Left lung (tissue), 10 donors: Measurements from ENCODE around the gene NUB1. TPM values are rescaled to one million over a fixed set of nuclear protein-coding genes. Genes with fewer than 3 reads are reported as not detected.

Source experiments
- ATAC-seq: fragments of 200-7000 bp; cut with Tn5 transposase; one replicate; pipeline ENCODE4 v1.9.1; 2020; ENCODE audit warnings: moderate library complexity
- DNase-seq, 4 donors: peaks; one replicate each; pipeline ENCODE4 v3.0.0-alpha.2; 2013 to 2020
- H3K27ac ChIP-seq, 2 donors: fragments of 200-600 bp; sonication (generic) in 1 of 2; one replicate each; pipeline versions ENCODE4 v1.5.0 to v1.8.0; 2020 to 2021
- H3K27me3 ChIP-seq, 2 donors: fragments of 200-600 bp; sonication (generic) in 1 of 2; one replicate each; pipeline versions ENCODE4 v1.5.0 to v1.8.0; 2020 to 2021
- H3K36me3 ChIP-seq, 2 donors: fragments of 200-600 bp; sonication (generic) in 1 of 2; one replicate each; pipeline versions ENCODE4 v1.5.0 to v1.8.0; 2020 to 2021
- H3K4me1 ChIP-seq, 2 donors: fragments of 200-600 bp; one replicate each; pipeline ENCODE4 v1.8.0; 2021
- H3K4me3 ChIP-seq, 2 donors: fragments of 200-600 bp; sonication (generic) in 1 of 2; one replicate each; pipeline versions ENCODE4 v1.5.0 to v1.8.0; 2020 to 2021; ENCODE audit warnings: mild to moderate bottlenecking in 1 of 2
- H3K9me3 ChIP-seq, 2 donors: fragments of 200-600 bp; sonication (generic) in 1 of 2; one replicate each; pipeline versions ENCODE4 v1.5.0 to v1.8.0; 2020 to 2021
- intact Hi-C, 2 donors: fragments of 100-400 bp; cut with DNase I; formaldehyde crosslinking; loops; one replicate each; pipeline versions ENCODE4 v1.11.2 to v1.14.2; 2022
- polyA plus RNA-seq, 6 donors: library from polyadenylated mRNA; unstranded; fragments of 120-200 nt; gene quantifications; one replicate each; pipeline ENCODE4 v1.2.1, GENCODE V29; 2013; ENCODE audit not compliant: insufficient read length in 6 of 6
- total RNA-seq, 2 donors: library from RNA; stranded (reverse); fragmentation: NEBNext Ultra II Directional; extraction: Animal tissue kit (Norgen Biotek cat#: 25700); gene quantifications; one replicate each; pipeline ENCODE4 v1.2.1, GENCODE V29; 2021
- TF ChIP-seq, protein P1 (sequence below), 2 donors: fragments of 200-600 bp; sonication (generic) in 1 of 2; IDR thresholded peaks; one replicate each; pipeline versions ENCODE4 v1.5.0 to v1.8.0; 2021; ENCODE audit warnings: antibody characterized with exemption in 2 of 2
- donor health status: DM: no; HTN: yes; CAD: no.
- donor health status: DM: no; HTN: no; CAD: no.

The NUB1 gene
- total and polyA plus RNA-seq, 8 donors = 40.9 to 81.8 (median 72.0) TPM

GRCh38 chr7:151420144-151420543, 78.5 kb downstream of the NUB1 start:
- Histone ChIP-seq H3K9me3 (peaks cover 0 to 20% of the 10 kb centered on the region in 2 donors), H3K27me3 (no peaks in the 10 kb centered on the region), H3K27ac (no peak overlapping the region), H3K4me1 (peaks cover 0 to 13% of the 10 kb centered on the region in 2 donors), H3K36me3 (no peaks in the 10 kb centered on the region), H3K4me3 (no peak overlapping the region)
- intact Hi-C loops = no loop called here
- TF ChIP-seq, protein P1, sequence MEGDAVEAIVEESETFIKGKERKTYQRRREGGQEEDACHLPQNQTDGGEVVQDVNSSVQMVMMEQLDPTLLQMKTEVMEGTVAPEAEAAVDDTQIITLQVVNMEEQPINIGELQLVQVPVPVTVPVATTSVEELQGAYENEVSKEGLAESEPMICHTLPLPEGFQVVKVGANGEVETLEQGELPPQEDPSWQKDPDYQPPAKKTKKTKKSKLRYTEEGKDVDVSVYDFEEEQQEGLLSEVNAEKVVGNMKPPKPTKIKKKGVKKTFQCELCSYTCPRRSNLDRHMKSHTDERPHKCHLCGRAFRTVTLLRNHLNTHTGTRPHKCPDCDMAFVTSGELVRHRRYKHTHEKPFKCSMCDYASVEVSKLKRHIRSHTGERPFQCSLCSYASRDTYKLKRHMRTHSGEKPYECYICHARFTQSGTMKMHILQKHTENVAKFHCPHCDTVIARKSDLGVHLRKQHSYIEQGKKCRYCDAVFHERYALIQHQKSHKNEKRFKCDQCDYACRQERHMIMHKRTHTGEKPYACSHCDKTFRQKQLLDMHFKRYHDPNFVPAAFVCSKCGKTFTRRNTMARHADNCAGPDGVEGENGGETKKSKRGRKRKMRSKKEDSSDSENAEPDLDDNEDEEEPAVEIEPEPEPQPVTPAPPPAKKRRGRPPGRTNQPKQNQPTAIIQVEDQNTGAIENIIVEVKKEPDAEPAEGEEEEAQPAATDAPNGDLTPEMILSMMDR (IDR thresholded peaks at IDR 0.05) = no peak
- ATAC-seq = no peak
- peak in 1 of 4 donors; percentile 7 for DNase-seq

DNA sequence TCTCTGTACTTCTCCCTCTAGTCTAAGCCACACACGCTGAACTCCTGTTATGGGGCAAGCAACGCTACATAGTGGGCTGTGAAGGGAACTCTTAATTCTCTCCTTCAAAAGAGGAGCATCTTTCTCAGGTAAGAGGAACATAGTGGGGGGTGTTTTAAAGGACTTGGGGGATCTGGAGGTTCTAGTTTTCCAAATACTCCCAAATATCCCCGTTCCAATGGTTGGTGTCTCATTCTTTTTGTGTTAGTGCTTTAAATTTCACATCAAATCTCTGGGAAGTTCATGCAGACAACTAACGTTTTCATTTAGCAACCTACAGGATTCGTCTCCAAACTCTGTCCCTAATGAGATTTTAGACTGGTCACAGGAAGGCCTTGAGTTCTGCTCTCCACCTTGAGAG, 80.6 kb downstream of the NUB1 start:
- no peak for ATAC-seq
- H3K36me3 ChIP-seq = no peaks in the 10 kb centered on the region
- no peak overlapping the region for H3K4me3 ChIP-seq
- intact Hi-C loops = no loop called here
- peaks cover 2 to 11% of the 10 kb centered on the region in 2 donors for H3K4me1 ChIP-seq
- TF ChIP-seq, protein P1 (IDR thresholded peaks at IDR 0.05) = no peak
- H3K9me3 ChIP-seq = peaks cover 0 to 20% of the 10 kb centered on the region in 2 donors
- H3K27ac ChIP-seq = no peak overlapping the region
- no peak for DNase-seq
- H3K27me3 ChIP-seq = peaks cover 0 to 5% of the 10 kb centered on the region in 2 donors

DNA sequence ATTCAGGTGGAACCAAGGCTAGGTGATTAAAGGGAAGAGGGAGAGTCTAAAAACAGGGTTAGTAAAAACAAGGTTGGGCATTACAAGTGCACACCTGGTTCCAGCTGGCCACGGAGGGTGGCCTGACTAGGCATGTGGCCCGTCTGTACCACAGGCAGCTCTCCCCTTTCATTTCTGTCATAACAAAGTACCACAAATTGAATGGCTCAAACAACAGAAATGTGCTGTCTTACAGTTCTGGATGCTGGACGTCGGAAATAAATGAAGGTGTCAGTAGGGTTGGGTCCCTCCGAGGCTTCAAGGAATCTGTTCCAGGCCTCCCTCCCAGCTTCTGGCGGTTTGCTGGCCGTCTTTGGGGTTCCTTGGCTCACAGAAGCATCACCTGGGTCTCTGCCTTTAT, 81.6 kb downstream of the NUB1 start:
- H3K27ac ChIP-seq = no peak overlapping the region
- no peak overlapping the region for H3K4me3 ChIP-seq
- H3K27me3 ChIP-seq = peaks cover 0 to 11% of the 10 kb centered on the region in 2 donors
- intact Hi-C loops = no loop called here
- DNase-seq (no peak), ATAC-seq (no peak)
- H3K9me3 ChIP-seq = peaks cover 0 to 20% of the 10 kb centered on the region in 2 donors
- peaks cover 12 to 17% of the 10 kb centered on the region in 2 donors for H3K4me1 ChIP-seq
- H3K36me3 ChIP-seq = no peaks in the 10 kb centered on the region
- TF ChIP-seq, protein P1 (IDR thresholded peaks at IDR 0.05) = no peak

DNA sequence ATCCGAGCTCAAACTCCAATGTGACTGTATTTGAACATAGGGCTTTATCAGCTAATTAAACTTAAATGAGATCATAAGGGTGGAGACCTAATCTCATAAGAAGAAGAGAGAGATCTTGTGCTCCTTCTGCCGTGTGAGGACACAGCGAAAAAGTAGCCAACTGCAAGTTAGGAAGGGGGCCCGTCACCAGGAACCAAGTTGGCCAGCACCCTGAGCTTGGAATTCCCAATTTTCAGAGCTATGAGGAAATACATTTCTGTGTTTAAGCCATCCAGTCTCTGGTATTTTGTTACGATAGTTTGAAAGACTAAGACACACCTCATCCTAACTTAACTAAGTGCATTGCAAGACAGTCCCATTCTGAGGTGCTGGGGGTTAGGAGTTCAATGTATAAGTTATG, 82.3 kb downstream of the NUB1 start:
- Histone ChIP-seq H3K9me3 (peaks cover 0 to 17% of the 10 kb centered on the region in 2 donors), H3K4me3 (no peak overlapping the region), H3K4me1 (peaks cover 15 to 23% of the 10 kb centered on the region in 2 donors), H3K36me3 (no peaks in the 10 kb centered on the region), H3K27ac (no peak overlapping the region), H3K27me3 (peaks cover 0 to 11% of the 10 kb centered on the region in 2 donors)
- TF ChIP-seq, protein P1 (IDR thresholded peaks at IDR 0.05) = no peak
- intact Hi-C loops = no loop called here
- DNase-seq = peak in 1 of 4 donors; percentile 7
- no peak for ATAC-seq

GRCh38 chr7:151424799-151425198, 83.2 kb downstream of the NUB1 start:
- Histone ChIP-seq H3K27me3 (peaks cover 0 to 11% of the 10 kb centered on the region in 2 donors), H3K9me3 (peaks cover 0 to 9% of the 10 kb centered on the region in 2 donors), H3K36me3 (no peaks in the 10 kb centered on the region), H3K27ac (no peak overlapping the region), H3K4me3 (no peak overlapping the region), H3K4me1 (peaks cover 24 to 31% of the 10 kb centered on the region in 2 donors)
- ATAC-seq = no peak
- no peak for DNase-seq
- TF ChIP-seq, protein P1 (IDR thresholded peaks at IDR 0.05) = no peak
- intact Hi-C loops = no loop called here
